Measurements from ENCODE around the gene RGS3.
A peak's percentile ranks its signal among the peaks of the same experiment; 100 is the strongest.

Gene RGS3

DNA sequence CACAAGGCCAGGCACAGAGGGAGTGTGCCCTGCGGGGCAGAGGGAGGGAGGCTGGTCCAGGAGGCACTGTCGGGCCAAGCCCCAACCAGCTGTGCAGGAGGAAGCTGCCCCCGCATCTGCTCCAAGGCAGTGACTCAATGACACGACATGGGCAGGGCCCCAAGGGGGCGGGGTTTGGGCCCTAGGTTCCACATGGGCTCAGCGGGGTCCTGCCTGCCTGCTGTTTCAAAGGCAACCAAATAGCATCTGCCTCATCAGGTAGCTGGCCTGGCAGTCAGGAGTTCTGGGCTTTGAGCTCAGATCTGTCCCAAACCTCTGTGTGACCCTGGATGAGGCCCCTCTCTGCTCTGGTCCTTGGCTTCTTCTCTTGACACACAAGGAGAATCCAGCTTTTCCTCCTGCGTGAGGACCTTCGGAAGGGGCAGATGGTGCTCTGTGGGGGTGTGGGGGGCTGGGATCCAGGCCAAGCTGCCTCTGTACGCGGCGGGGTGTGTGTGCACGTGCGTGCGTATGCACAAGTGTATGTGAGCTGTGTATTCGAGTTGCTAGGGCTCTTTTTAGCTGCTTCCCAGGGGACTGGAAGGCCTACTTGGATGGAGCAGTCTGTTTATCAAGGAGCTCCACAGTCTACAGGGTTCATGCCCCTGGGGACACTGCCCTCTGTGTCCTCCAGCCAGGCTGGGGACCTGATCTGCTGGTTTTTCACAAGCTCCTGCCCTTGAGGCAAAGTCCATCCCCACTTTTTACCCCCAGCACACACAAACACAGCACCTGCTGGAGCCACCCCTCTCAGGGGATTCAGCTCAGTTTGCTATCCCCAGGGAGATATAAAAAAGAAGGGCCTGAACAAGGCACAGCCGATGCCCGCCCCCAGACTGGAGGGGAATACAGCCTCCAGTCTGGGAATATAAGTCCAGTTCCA lies 138.9 kb downstream of the RGS3 start:
- Histone ChIP-seq H3K27ac (ENCODE audit: low read length, poor library complexity, severe bottlenecking) (peak overlapping the region; percentile 22), H2AK5ac (ENCODE audit: low read length, severe bottlenecking) (peak overlapping the region; percentile 86), H3K9me3 (ENCODE audit: control insufficient read depth, low read length) (no peaks in the 10 kb centered on the region), H3K4me1 (ENCODE audit: control insufficient read depth, insufficient read depth, low read depth, low read length) (peaks cover 48% of the 10 kb centered on the region), H3K79me1 (replicated peaks; ENCODE audit: low read length, poor library complexity, severe bottlenecking) (no peaks in the 10 kb centered on the region), H2BK5ac (ENCODE audit: low read depth, low read length, poor library complexity, severe bottlenecking) (no peak overlapping the region), H2BK12ac (ENCODE audit: low read length in 2 of 2) (peak overlapping the region; percentile 0 to 82), H2BK15ac (ENCODE audit: low read depth, poor library complexity, severe bottlenecking) (peak overlapping the region; percentile 98), H3K14ac (ENCODE audit: low read length in 2 of 2) (peak overlapping the region in 1 of 2 experiments; percentile 84), H3K18ac (ENCODE audit: low read depth in 1 of 2, low read length in 2 of 2) (peak overlapping the region; percentile 11 to 88), H2BK120ac (ENCODE audit: low read depth, low read length) (no peak overlapping the region), H3K9ac (ENCODE audit: low read length) (peak overlapping the region; percentile 65), H3K4me2 (ENCODE audit: low read length, poor library complexity, severe bottlenecking) (no peak overlapping the region), H4K8ac (ENCODE audit: low read length) (peak overlapping the region; percentile 16), H2AFZ (ENCODE audit: low read depth, low read length) (no peak overlapping the region), H3K23ac (ENCODE audit: low read length in 2 of 2) (no peak overlapping the region), H3K4me3 (ENCODE audit: insufficient read depth in 1 of 2, low read depth in 1 of 2, low read length in 2 of 2) (no peak overlapping the region), H3K27me3 (ENCODE audit: control insufficient read depth in 1 of 2, insufficient read depth in 1 of 2, low read length in 2 of 2) (no peaks in the 10 kb centered on the region), H4K91ac (ENCODE audit: low read length) (peak overlapping the region; percentile 23), H3K36me3 (ENCODE audit: control insufficient read depth in 1 of 2, insufficient read depth in 2 of 2, low read depth in 1 of 2, low read length in 2 of 2) (peaks cover 10 to 14% of the 10 kb centered on the region in 2 experiments), H3K4ac (ENCODE audit: low read depth in 1 of 2, low read length in 2 of 2) (peak overlapping the region; percentile 27 to 66)
- 45% methylated on average over 13 of the region's 17 CpGs for WGBS
- peak; percentile 84 for DNase-seq

DNA sequence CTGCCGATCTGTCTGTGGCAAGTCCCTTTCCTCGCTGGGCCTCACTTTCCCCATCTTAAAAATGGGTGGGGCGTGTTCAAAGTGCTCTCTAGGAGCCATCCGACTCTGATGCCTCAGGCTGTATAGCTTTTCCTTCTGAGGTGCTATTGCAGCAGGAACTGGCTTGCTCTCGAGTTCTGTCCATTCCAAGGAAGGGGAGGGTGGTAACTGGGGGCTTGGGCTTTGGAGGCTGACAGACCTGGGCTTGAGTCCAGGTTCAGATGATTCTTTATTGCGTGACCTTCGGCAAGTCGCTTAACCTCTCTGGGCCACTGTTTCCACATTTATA lies 139.5 kb downstream of the RGS3 start:
- Histone ChIP-seq H2AK5ac (ENCODE audit: low read length, severe bottlenecking) (peak overlapping the region; percentile 86), H2BK120ac (ENCODE audit: low read depth, low read length) (no peak overlapping the region), H3K18ac (ENCODE audit: low read depth in 1 of 2, low read length in 2 of 2) (no peak overlapping the region), H4K91ac (ENCODE audit: low read length) (no peak overlapping the region), H2BK5ac (ENCODE audit: low read depth, low read length, poor library complexity, severe bottlenecking) (no peak overlapping the region), H3K27ac (ENCODE audit: low read length, poor library complexity, severe bottlenecking) (no peak overlapping the region), H2BK12ac (ENCODE audit: low read length in 2 of 2) (peak overlapping the region in 1 of 2 experiments; percentile 0), H3K36me3 (ENCODE audit: control insufficient read depth in 1 of 2, insufficient read depth in 2 of 2, low read depth in 1 of 2, low read length in 2 of 2) (peaks cover 3 to 8% of the 10 kb centered on the region in 2 experiments), H3K14ac (ENCODE audit: low read length in 2 of 2) (no peak overlapping the region), H3K9ac (ENCODE audit: low read length) (peak overlapping the region; percentile 30), H3K27me3 (ENCODE audit: control insufficient read depth in 1 of 2, insufficient read depth in 1 of 2, low read length in 2 of 2) (no peaks in the 10 kb centered on the region), H3K23ac (ENCODE audit: low read length in 2 of 2) (no peak overlapping the region), H3K4me3 (ENCODE audit: insufficient read depth in 1 of 2, low read depth in 1 of 2, low read length in 2 of 2) (no peak overlapping the region), H3K4me2 (ENCODE audit: low read length, poor library complexity, severe bottlenecking) (no peak overlapping the region), H3K9me3 (ENCODE audit: control insufficient read depth, low read length) (no peaks in the 10 kb centered on the region), H4K8ac (ENCODE audit: low read length) (no peak overlapping the region), H3K79me1 (replicated peaks; ENCODE audit: low read length, poor library complexity, severe bottlenecking) (no peaks in the 10 kb centered on the region), H3K4ac (ENCODE audit: low read depth in 1 of 2, low read length in 2 of 2) (no peak overlapping the region), H2BK15ac (ENCODE audit: low read depth, poor library complexity, severe bottlenecking) (no peak overlapping the region), H3K4me1 (ENCODE audit: control insufficient read depth, insufficient read depth, low read depth, low read length) (peaks cover 42% of the 10 kb centered on the region), H2AFZ (ENCODE audit: low read depth, low read length) (no peak overlapping the region)
- WGBS, result 91% methylated on average over 5 of the region's 8 CpGs
- no peak for DNase-seq

DNA sequence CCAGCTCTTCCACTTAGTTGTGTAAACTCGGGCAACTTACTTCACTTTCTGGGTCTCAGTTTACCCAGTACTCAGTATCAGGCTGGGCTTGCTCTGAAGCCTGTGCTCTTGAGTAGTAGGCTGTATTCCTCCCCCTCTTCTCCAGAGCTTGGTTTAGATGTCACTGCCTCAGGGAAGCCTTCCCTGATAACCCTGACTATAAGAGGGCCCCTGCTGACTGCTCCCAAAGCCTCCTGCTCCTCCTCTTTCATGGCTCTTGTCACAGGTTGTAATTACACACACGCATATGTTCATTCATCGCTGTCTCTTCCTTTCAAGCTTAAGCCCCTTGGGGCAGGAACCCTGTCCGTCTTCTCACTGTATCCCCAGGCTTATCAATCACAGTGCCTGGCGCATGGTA lies 140.2 kb downstream of the RGS3 start:
- Histone ChIP-seq H3K9me3 (ENCODE audit: control insufficient read depth, low read length) (no peaks in the 10 kb centered on the region), H2AK5ac (ENCODE audit: low read length, severe bottlenecking) (peak overlapping the region; percentile 37), H2BK5ac (ENCODE audit: low read depth, low read length, poor library complexity, severe bottlenecking) (no peak overlapping the region), H2AFZ (ENCODE audit: low read depth, low read length) (no peak overlapping the region), H4K8ac (ENCODE audit: low read length) (no peak overlapping the region), H3K4me3 (ENCODE audit: insufficient read depth in 1 of 2, low read depth in 1 of 2, low read length in 2 of 2) (no peak overlapping the region), H2BK15ac (ENCODE audit: low read depth, poor library complexity, severe bottlenecking) (no peak overlapping the region), H3K27ac (ENCODE audit: low read length, poor library complexity, severe bottlenecking) (no peak overlapping the region), H3K4me1 (ENCODE audit: control insufficient read depth, insufficient read depth, low read depth, low read length) (peaks cover 35% of the 10 kb centered on the region), H4K91ac (ENCODE audit: low read length) (no peak overlapping the region), H3K4ac (ENCODE audit: low read depth in 1 of 2, low read length in 2 of 2) (no peak overlapping the region), H3K4me2 (ENCODE audit: low read length, poor library complexity, severe bottlenecking) (no peak overlapping the region), H3K23ac (ENCODE audit: low read length in 2 of 2) (no peak overlapping the region), H3K27me3 (ENCODE audit: control insufficient read depth in 1 of 2, insufficient read depth in 1 of 2, low read length in 2 of 2) (no peaks in the 10 kb centered on the region), H3K18ac (ENCODE audit: low read depth in 1 of 2, low read length in 2 of 2) (no peak overlapping the region), H2BK120ac (ENCODE audit: low read depth, low read length) (no peak overlapping the region), H3K36me3 (ENCODE audit: control insufficient read depth in 1 of 2, insufficient read depth in 2 of 2, low read depth in 1 of 2, low read length in 2 of 2) (peaks cover 0 to under 1% of the 10 kb centered on the region in 2 experiments), H2BK12ac (ENCODE audit: low read length in 2 of 2) (no peak overlapping the region), H3K14ac (ENCODE audit: low read length in 2 of 2) (no peak overlapping the region), H3K79me1 (replicated peaks; ENCODE audit: low read length, poor library complexity, severe bottlenecking) (no peaks in the 10 kb centered on the region), H3K9ac (ENCODE audit: low read length) (no peak overlapping the region)
- 100% methylated on average over 4 of the region's 5 CpGs for WGBS
- DNase-seq, result no peak

DNA sequence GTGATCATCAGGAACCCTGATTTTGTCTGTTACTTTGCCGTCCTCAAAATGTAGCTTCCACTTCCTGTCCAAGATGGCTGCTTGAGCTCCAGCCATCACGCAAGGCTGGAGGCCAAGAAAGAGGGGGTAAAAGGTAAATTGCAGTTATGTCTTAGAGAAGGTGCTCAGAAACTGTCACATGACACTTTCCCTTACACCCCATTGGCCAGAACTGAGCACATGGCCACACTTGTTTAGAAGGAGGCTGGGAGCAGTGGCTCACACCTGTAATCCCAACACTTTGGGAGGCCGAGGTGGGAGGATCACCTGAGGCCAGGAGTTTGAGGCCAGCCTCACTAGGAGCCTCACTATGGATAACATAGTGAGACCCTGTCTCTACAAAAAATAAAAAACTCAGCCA lies 140.9 kb downstream of the RGS3 start:
- Histone ChIP-seq H3K14ac (ENCODE audit: low read length in 2 of 2) (no peak overlapping the region), H2AK5ac (ENCODE audit: low read length, severe bottlenecking) (no peak overlapping the region), H3K27ac (ENCODE audit: low read length, poor library complexity, severe bottlenecking) (no peak overlapping the region), H2AFZ (ENCODE audit: low read depth, low read length) (no peak overlapping the region), H4K91ac (ENCODE audit: low read length) (no peak overlapping the region), H2BK12ac (ENCODE audit: low read length in 2 of 2) (no peak overlapping the region), H3K36me3 (ENCODE audit: control insufficient read depth in 1 of 2, insufficient read depth in 2 of 2, low read depth in 1 of 2, low read length in 2 of 2) (no peaks in the 10 kb centered on the region), H3K18ac (ENCODE audit: low read depth in 1 of 2, low read length in 2 of 2) (peak overlapping the region in 1 of 2 experiments; percentile 42), H2BK120ac (ENCODE audit: low read depth, low read length) (no peak overlapping the region), H3K79me1 (replicated peaks; ENCODE audit: low read length, poor library complexity, severe bottlenecking) (no peaks in the 10 kb centered on the region), H3K9me3 (ENCODE audit: control insufficient read depth, low read length) (no peaks in the 10 kb centered on the region), H2BK15ac (ENCODE audit: low read depth, poor library complexity, severe bottlenecking) (no peak overlapping the region), H4K8ac (ENCODE audit: low read length) (no peak overlapping the region), H3K4me3 (ENCODE audit: insufficient read depth in 1 of 2, low read depth in 1 of 2, low read length in 2 of 2) (no peak overlapping the region), H2BK5ac (ENCODE audit: low read depth, low read length, poor library complexity, severe bottlenecking) (no peak overlapping the region), H3K4me1 (ENCODE audit: control insufficient read depth, insufficient read depth, low read depth, low read length) (peaks cover 35% of the 10 kb centered on the region), H3K4ac (ENCODE audit: low read depth in 1 of 2, low read length in 2 of 2) (no peak overlapping the region), H3K9ac (ENCODE audit: low read length) (no peak overlapping the region), H3K27me3 (ENCODE audit: control insufficient read depth in 1 of 2, insufficient read depth in 1 of 2, low read length in 2 of 2) (no peaks in the 10 kb centered on the region), H3K23ac (ENCODE audit: low read length in 2 of 2) (no peak overlapping the region), H3K4me2 (ENCODE audit: low read length, poor library complexity, severe bottlenecking) (no peak overlapping the region)
- 98% methylated on average over 3 of the region's 3 CpGs for WGBS
- no peak for DNase-seq

Data from mesenchymal stem cell (in vitro differentiated cells and primary cell).